NCI-H446 (cell line): ENCODE data around the gene FAM184A.

Source experiments
- DNase-seq, 2 experiments: peaks; one replicate each; lab custom pipeline; 2025; lab: John Stamatoyannopoulos, UW

FAM184A gene

GRCh38 chr6:119060255-119060907 is 18.1 kb downstream of the FAM184A start:
- DNase-seq = no peak

DNA sequence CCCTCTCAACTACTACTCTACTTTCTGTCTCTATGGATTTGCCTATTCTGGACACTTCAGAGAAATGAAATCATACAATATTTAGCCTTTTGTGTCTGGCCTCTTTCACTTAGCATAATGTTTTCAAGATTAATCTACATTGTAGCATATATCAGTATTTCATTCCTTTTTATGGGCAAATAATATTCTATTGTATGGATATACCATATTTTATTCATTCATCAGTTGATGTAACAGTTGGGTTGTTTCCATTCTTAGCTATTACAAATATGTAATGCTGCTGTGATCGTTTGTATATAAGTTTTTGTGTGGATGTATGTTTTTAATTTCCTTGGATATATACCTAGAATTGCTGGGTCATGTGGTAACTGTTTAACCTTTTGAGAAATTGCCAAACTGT is 23.4 kb downstream of the FAM184A start:
- no peak for DNase-seq

GRCh38 chr6:119052987-119053386 is 25.5 kb downstream of the FAM184A start:
- DNase-seq = no peak

- no peak for DNase-seq
Measured at GRCh38 chr6:119052292-119052889, 26.1 kb downstream of the FAM184A start.

DNA sequence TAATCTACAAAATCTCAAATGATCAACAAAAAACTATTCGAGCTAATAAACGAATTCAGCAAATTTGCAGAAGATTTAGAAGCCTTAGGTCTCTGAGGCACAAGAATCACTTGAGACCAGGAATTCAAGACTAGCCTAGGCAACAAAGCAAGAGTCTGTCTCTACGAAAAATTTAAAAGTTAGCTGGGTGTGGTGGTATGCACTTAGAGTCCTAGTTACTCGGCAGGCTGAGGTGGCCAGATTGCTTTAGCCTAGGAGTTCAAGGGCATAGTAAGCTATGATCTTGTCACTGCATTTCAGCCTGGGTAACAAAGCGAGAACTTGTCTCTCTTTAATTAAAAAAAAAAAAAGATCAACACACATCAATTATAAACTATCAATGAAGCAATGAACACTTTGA is 34.2 kb downstream of the FAM184A start:
- no peak for DNase-seq

- DNase-seq = no peak
Measured at GRCh38 chr6:119043783-119044182, 34.7 kb downstream of the FAM184A start.

DNA sequence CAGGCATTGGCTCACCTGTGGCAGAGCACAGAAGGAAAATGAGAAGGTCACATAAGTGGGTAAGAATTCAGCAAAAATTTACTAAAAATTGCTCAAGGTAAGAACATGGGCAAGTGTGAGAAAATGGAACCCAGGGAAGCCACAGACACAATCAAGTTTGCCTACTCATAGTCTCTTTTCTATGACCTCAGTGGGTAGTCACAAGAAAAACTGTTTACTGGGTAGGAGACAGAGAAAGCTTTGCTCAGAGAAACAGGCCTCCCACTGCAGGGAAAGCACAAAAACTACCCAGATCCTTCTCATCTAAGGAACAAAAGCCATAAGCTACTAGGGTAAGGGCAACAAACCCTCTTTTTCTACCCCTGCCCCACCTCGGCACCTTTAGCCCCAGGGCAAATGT is 35.2 kb downstream of the FAM184A start:
- DNase-seq = no peak

- no peak for DNase-seq
Measured at GRCh38 chr6:119040636-119041035, 37.8 kb downstream of the FAM184A start.

- DNase-seq = no peak
Measured at GRCh38 chr6:119040229-119040628, 38.2 kb downstream of the FAM184A start.

GRCh38 chr6:119037941-119038623 is 40.4 kb downstream of the FAM184A start:
- no peak for DNase-seq

DNA sequence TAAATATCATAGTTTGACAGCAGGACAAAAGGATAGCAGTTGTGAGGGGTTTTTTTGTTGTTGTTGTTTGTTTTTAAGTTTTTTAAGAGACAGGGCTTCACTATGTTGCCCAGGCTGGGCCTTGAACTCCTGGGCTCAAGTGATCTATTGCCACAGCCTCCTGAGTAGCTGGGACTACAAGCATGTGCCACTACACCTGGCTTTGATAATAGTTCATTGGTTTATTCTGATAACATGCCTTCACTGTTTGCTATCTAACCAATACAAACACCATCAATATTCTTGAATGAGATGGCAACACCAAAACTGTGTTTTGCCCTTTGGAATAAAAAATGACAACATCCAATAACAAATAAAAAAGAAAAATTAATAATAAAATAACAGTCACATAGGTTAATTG is 41.2 kb downstream of the FAM184A start:
- DNase-seq = no peak

- no peak for DNase-seq
Measured at GRCh38 chr6:119036081-119036480, 42.4 kb downstream of the FAM184A start.

DNA sequence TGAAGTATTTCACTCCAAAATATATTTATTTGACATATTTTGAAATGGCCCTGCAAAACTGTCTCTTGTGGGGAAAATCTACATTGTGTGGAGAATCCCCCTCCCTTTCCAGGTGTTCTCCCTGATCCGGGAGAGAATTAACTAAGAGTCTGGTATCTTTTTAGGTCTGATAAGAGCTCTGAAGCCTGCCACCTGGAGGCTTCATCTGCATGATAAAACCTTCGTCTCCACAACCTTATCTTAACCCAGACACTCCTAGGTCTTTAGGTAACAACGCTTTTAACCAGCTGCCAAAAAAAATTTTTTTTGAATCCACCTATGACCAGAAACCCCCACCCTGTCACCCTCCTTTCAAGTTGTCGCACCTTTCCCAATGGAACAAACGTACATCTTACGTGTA is 43.0 kb downstream of the FAM184A start:
- DNase-seq = no peak

- DNase-seq = no peak
Measured at GRCh38 chr6:119034827-119035458, 43.5 kb downstream of the FAM184A start.

- no peak for DNase-seq
Measured at GRCh38 chr6:119032428-119032827, 46.0 kb downstream of the FAM184A start.

DNA sequence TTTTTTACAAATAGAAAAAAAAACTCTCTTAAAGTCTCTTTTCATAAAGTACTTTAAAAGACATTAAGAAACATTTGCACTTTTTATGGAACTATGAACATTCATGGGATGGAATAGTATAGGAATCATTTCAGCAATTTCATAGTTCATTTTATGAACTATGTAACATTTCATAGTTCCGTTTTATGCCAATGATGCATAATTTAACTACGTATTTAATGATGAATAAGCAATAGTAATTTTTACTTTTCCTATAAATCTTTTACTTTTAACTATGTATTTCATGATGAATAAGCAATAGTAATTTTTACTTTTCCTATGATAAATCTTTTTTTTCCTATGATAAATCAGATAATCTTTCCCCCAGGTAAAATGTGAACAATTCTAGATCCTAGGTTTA is 47.7 kb downstream of the FAM184A start:
- no peak for DNase-seq

GRCh38 chr6:119028091-119028490 is 50.4 kb downstream of the FAM184A start:
- no peak for DNase-seq

GRCh38 chr6:119027465-119027864 is 51.0 kb downstream of the FAM184A start:
- DNase-seq = no peak

GRCh38 chr6:119026822-119027221 is 51.6 kb downstream of the FAM184A start:
- no peak for DNase-seq

- DNase-seq = no peak
Measured at GRCh38 chr6:119025793-119026192, 52.7 kb downstream of the FAM184A start.

DNA sequence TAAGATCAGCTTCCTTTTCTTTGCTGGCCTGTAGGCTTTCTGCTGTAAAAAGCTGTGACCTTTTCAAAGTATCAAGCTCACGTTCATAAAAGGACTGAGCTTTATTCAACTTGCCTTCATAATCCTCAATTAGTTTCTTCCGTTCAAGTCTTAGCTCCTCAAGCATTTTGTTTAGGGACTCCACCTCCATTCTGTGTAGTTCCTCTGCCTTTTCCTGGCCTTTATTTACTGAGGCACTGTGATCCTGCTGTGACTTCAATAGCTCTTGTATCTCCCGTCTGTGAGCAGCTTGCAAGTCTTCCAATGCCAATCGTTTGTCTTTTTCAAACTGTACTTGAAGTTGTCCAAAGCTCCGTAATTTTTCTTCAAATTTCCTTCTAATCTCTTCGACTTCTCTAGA is 54.4 kb downstream of the FAM184A start:
- no peak for DNase-seq

- DNase-seq = no peak
Measured at GRCh38 chr6:119022796-119023195, 55.7 kb downstream of the FAM184A start.
